ENCODE results near the gene ZNF780B.

Gene ZNF780B

DNA sequence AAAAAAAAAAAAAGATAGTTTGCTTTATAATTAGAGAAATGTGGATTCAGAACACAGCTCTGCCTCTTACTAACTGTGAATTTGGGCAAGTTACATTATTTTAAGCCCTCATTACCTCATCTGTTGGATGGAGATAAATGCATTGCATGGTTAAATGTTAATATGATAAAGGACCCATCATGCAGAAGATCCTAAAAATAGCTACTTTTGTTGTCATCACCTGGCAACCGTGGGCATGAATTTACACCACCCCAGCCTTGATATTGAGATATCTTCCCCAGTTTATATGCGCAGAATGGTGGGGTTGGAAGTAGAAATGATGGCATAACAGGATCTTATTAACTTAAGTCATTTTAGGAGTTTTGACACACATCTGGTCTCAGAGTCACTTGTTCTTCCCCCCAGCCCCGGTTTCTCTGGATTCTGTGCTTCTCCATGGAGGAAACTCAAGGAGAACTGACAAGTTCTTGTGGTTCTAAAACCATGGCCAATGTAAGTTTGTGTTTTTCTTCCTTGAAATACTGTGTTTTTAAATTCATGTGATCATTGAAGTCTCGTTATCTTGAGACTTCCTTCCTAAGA lies 50.2 kb downstream of the ZNF780B start:
- Mint-ChIP-seq H3K4me1 (no peaks in the 10 kb centered on the region), H3K27ac (no peak overlapping the region), H3K27me3 (no peaks in the 10 kb centered on the region), H3K9me3 (peaks cover 11% of the 10 kb centered on the region), H3K4me3 (no peak overlapping the region), H3K36me3 (peaks cover 35% of the 10 kb centered on the region)

DNA sequence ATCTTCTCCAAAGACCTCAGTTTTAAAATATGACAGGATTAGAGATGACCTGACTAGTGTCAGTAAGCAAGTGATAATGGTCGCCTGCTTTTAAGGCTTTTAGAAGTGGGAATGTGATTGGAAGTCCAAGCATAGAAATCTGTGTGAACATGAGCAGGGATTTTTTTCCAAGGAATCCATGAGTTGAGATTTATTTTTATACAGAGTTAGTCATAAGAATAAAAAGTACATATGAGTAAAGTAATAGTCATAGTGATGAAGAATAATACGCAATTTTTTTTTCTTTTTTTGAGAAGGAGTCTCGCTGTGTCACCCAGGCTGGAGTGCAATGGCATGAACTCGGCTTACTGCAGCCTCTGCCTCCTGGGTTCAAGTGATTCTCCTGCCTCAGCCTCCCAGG lies 57.5 kb downstream of the ZNF780B start:
- Mint-ChIP-seq H3K4me1 (peaks cover 35% of the 10 kb centered on the region), H3K4me3 (peak overlapping the region; percentile 97), H3K27ac (peak overlapping the region; percentile 66), H3K27me3 (no peaks in the 10 kb centered on the region), H3K9me3 (no peaks in the 10 kb centered on the region), H3K36me3 (peaks cover 7% of the 10 kb centered on the region)

DNA sequence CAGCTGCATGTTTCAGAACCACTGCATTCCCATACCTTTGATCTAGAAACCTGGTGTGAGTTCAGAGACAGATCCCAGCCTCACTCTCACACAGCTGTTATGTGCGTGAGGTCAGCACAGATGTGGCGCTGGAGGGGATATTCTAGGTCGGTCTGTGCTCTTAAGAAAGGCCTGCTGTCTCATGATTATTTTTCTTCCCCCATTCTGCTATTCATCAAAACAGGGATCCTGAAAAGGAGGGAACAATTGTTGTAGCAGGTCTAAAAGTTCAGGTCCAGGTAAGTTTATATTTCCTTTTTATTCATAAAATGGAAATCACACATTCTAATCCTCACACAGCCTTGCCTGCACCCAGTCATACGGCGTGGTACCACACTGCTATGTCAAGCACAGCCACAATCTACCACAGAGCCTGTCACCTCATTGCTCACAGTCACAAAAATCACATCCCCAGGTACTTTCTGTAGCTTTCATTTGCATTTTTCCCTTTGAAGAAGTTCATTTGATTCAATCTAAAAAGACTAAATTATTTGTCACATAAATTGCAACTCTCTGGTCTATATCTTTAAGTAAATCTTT lies 58.3 kb downstream of the ZNF780B start:
- Mint-ChIP-seq H3K4me1 (peaks cover 38% of the 10 kb centered on the region), H3K27ac (peak overlapping the region; percentile 97), H3K36me3 (peaks cover 11% of the 10 kb centered on the region), H3K4me3 (peak overlapping the region; percentile 97), H3K27me3 (no peaks in the 10 kb centered on the region), H3K9me3 (peaks cover 5% of the 10 kb centered on the region)

DNA sequence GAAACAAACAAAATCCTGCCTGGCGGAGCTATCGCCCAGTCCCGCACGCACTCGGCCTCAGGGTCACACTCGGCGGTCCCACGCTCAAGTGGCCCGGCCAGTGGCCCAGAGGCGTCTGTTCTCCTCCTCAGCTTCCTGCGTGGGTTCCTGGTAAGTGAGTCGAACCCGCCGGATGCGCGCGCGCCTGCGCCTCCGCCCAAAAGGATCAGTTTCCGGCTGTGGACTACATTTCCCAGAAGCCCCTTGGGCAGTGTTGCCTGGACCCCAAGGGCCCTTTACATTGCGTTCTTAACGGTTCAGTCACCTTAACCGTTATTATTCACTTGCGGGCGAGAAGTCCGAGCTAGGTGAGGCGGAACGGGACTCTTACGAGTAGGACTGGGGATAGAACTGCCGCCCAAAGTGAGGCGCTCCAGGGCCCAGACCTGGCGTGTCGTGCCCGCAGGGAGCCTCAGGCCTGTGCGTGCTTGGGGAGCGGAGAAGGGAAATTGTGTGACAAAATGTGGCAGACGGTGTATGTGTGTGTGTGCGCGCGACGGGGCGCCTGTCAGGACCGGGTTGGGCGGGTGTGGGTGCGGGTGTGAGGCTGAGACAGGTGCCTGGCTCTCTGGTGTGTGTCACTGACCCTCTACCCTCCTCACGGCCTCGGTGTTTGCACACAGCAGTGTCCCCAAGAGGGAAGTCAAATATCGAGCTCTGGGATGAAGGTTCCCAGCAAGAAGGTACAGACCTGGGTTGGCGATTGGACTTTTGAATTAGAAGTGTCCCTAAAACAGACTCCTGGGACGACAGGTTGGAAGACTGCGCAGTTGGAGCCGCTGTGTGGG lies 59.0 kb downstream of the ZNF780B start, which contains the start of gene ZNF546:
Gene ZNF546 (plus strand): TSS at position 250 of the 827 bp plus-strand sequence. CDS start 1,267 bp downstream, outside the sequence.
- Mint-ChIP-seq H3K9me3 (peaks cover 5% of the 10 kb centered on the region), H3K27ac (peak within 1 kb of the TSS; percentile 97), H3K36me3 (peaks cover 10% of the 10 kb centered on the region), H3K4me3 (peak within 1 kb of the TSS; percentile 97), H3K27me3 (no peaks in the 10 kb centered on the region), H3K4me1 (peaks cover 45% of the 10 kb centered on the region)

DNA sequence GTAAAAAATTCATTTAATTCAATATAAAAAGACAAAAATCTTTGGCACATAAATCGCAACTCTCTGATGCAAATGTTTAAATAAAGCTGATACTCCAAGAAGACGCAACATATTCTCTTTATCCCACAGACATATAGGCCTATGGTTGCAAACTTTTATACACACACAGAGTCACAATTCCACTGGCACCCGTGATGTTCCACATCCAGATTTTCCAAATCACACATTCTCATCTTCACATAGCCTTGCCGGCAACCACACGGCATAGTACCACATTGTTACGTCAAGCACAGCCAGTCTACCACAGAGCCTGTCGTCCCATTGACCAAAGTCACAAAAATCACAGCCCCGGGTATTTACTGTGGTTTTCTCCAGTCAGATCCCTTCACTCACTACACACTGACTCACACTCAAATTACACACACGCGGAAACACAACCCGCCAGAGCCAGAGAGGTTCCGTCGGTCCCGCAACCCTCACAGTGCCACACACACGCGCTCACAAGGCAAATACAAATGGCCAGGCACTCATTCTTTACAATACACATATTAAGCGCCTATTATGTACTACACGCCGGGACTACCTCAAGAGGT lies 59.7 kb downstream of the ZNF780B start:
- Mint-ChIP-seq H3K27me3 (no peaks in the 10 kb centered on the region), H3K9me3 (peaks cover 5% of the 10 kb centered on the region), H3K27ac (peak overlapping the region; percentile 97), H3K4me1 (peaks cover 52% of the 10 kb centered on the region), H3K4me3 (peak overlapping the region; percentile 97), H3K36me3 (peaks cover 10% of the 10 kb centered on the region)

DNA sequence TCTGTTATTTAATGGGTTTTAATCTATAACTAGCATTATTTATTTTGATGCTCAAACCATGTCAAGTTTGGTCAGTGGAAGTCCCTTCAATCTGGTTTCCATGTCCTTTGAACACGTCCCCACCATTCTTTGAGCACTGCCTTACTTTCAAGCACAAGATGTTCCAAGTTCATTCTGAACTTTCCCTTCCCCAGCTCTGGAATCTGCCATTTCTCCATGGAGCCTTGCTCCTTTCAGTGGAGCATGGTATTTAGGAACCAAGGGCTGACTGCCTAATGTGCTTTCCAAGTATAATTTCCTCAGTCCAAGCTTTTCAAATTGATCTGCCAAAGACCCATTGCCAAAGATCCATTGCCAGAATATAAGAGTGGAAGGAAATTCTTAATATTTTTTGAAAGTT lies 60.2 kb downstream of the ZNF780B start:
- peaks cover 57% of the 10 kb centered on the region for H3K4me1 Mint-ChIP-seq
- H3K27ac Mint-ChIP-seq, result peak overlapping the region; percentile 36
- peaks cover 10% of the 10 kb centered on the region for H3K36me3 Mint-ChIP-seq
- peak overlapping the region; percentile 97 for H3K4me3 Mint-ChIP-seq
- H3K27me3 Mint-ChIP-seq, result no peaks in the 10 kb centered on the region
- H3K9me3 Mint-ChIP-seq, result peaks cover 5% of the 10 kb centered on the region

- Mint-ChIP-seq H3K27me3 (no peaks in the 10 kb centered on the region), H3K27ac (no peak overlapping the region), H3K4me1 (peaks cover 70% of the 10 kb centered on the region), H3K4me3 (no peak overlapping the region), H3K36me3 (peaks cover 13% of the 10 kb centered on the region), H3K9me3 (peaks cover 5% of the 10 kb centered on the region)
Measured at GRCh38 chr19:39994361-39994760, 61.7 kb downstream of the ZNF780B start.

GRCh38 chr19:39993605-39994004 lies 62.4 kb downstream of the ZNF780B start:
- no peak overlapping the region for H3K27ac Mint-ChIP-seq
- H3K27me3 Mint-ChIP-seq, result no peaks in the 10 kb centered on the region
- peaks cover 5% of the 10 kb centered on the region for H3K9me3 Mint-ChIP-seq
- peaks cover 16% of the 10 kb centered on the region for H3K36me3 Mint-ChIP-seq
- peaks cover 74% of the 10 kb centered on the region for H3K4me1 Mint-ChIP-seq
- H3K4me3 Mint-ChIP-seq, result no peak overlapping the region

GRCh38 chr19:39987596-39987995 lies 68.4 kb downstream of the ZNF780B start:
- Mint-ChIP-seq H3K36me3 (peaks cover 42% of the 10 kb centered on the region), H3K27me3 (no peaks in the 10 kb centered on the region)

DNA sequence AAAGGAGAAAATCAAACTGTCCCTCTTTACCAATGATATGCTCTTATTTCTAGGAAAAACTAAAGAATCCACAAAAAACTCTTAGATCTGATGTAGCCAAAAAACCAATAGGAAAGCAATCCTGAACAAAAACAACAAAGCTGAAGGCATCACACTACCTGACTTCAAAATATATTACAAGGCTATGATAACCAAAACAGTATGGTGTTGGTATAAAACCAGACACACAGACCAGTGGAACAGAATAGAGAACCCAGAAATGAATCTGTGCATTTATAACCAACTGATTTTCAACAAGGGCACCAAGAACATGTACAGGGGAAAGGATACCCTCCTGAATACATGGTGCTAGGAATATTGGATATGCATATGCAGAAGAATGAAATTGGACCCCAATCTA lies 68.9 kb downstream of the ZNF780B start:
- no peaks in the 10 kb centered on the region for H3K27me3 Mint-ChIP-seq
- peaks cover 17% of the 10 kb centered on the region for H3K9me3 Mint-ChIP-seq
- peaks cover 50% of the 10 kb centered on the region for H3K4me1 Mint-ChIP-seq
- no peak overlapping the region for H3K27ac Mint-ChIP-seq
- no peak overlapping the region for H3K4me3 Mint-ChIP-seq
- H3K36me3 Mint-ChIP-seq, result peaks cover 45% of the 10 kb centered on the region

More at GRCh38 chr19:39987596-39987995, 68.4 kb downstream of the ZNF780B start:
- Mint-ChIP-seq H3K4me3 (no peak overlapping the region), H3K4me1 (peaks cover 55% of the 10 kb centered on the region), H3K27ac (no peak overlapping the region), H3K9me3 (peaks cover 17% of the 10 kb centered on the region)

GRCh38 chr19:39986643-39987042 lies 69.4 kb downstream of the ZNF780B start:
- Mint-ChIP-seq H3K27me3 (no peaks in the 10 kb centered on the region), H3K4me1 (peaks cover 45% of the 10 kb centered on the region), H3K4me3 (no peak overlapping the region)

DNA sequence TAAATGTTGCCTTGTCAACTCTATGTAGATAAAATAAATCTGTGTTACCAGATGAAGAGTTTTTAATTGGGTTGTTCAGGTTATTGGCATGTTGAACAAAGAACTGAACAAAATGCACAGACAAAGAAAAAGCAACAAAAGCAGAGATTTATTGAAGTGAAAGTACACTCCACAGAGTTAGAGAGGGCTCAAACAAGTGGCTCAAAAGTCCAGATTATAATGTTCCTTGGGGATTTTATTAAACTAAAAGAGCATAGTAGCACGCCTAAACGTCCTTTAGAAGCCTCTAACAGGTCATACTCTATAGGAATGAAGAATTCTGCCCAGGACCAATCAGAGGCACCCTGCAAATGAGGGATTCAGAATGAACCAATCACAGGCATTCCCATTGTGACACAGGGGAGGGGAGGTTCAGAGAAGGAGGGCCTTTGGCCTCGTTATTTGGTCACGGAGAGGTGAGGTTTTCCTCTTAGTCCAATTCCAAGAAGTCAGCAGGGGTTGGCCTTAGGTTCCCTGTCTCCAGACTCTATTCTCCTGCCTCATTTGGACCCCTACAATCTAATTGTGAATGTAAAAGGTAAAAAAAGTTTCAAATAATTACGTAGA lies 72.2 kb downstream of the ZNF780B start:
- Mint-ChIP-seq H3K27ac (peak overlapping the region; percentile 59), H3K4me3 (no peak overlapping the region), H3K4me1 (peaks cover 21% of the 10 kb centered on the region), H3K27me3 (no peaks in the 10 kb centered on the region), H3K36me3 (peaks cover 48% of the 10 kb centered on the region), H3K9me3 (peaks cover 17% of the 10 kb centered on the region)

More at GRCh38 chr19:39986643-39987042, 69.4 kb downstream of the ZNF780B start:
- Mint-ChIP-seq H3K9me3 (peaks cover 17% of the 10 kb centered on the region), H3K36me3 (peaks cover 45% of the 10 kb centered on the region), H3K27ac (no peak overlapping the region)

- H3K4me3 Mint-ChIP-seq, result no peak overlapping the region
- peaks cover 16% of the 10 kb centered on the region for H3K9me3 Mint-ChIP-seq
- H3K27ac Mint-ChIP-seq, result no peak overlapping the region
- H3K36me3 Mint-ChIP-seq, result peaks cover 52% of the 10 kb centered on the region
- H3K4me1 Mint-ChIP-seq, result peaks cover 17% of the 10 kb centered on the region
- H3K27me3 Mint-ChIP-seq, result no peaks in the 10 kb centered on the region
Measured at GRCh38 chr19:39982883-39983282, 73.1 kb downstream of the ZNF780B start.

Data from activated naive CD4-positive, alpha-beta T cell treated with anti-CD3 and anti-CD28 coated beads, Interleukin-2, amount 50 U/mL, for 24 hours (primary cell).